ENCODE results near the gene LRRC74A. TPM values are rescaled to one million over a fixed set of nuclear protein-coding genes. Genes with fewer than 3 reads are reported as not detected.

Gene LRRC74A
- not detected for total RNA-seq

- H3K27me3 ChIP-seq = no peaks in the 10 kb centered on the region
- no peak within 1 kb of the TSS for H3K4me3 ChIP-seq (replicated peaks in 1 of 3)
- no peaks in the 10 kb centered on the region for H3K9me3 ChIP-seq
- peaks cover 12 to 17% of the 10 kb centered on the region in 2 donors for H3K4me1 ChIP-seq
- no peak for TF ChIP-seq CTCF (IDR thresholded peaks at IDR 0.05)
- TF ChIP-seq POLR2A (IDR thresholded peaks at IDR 0.05) = no peak
- 86 to 87% methylated on average over 2 of the region's 2 CpGs for WGBS, 2 donors
- intact Hi-C loops (cut with DNase I) = no loop called here
- no peak within 1 kb of the TSS for H3K27ac ChIP-seq
- no peaks in the 10 kb centered on the region for H3K36me3 ChIP-seq
- no peak for DNase-seq
Measured at GRCh38 chr14:76826122-76826521, at the start of gene LRRC74A. Gene LRRC74A (plus strand): TSS chr14:76826408. CDS start chr14:76826698, 290 bp downstream.

DNA sequence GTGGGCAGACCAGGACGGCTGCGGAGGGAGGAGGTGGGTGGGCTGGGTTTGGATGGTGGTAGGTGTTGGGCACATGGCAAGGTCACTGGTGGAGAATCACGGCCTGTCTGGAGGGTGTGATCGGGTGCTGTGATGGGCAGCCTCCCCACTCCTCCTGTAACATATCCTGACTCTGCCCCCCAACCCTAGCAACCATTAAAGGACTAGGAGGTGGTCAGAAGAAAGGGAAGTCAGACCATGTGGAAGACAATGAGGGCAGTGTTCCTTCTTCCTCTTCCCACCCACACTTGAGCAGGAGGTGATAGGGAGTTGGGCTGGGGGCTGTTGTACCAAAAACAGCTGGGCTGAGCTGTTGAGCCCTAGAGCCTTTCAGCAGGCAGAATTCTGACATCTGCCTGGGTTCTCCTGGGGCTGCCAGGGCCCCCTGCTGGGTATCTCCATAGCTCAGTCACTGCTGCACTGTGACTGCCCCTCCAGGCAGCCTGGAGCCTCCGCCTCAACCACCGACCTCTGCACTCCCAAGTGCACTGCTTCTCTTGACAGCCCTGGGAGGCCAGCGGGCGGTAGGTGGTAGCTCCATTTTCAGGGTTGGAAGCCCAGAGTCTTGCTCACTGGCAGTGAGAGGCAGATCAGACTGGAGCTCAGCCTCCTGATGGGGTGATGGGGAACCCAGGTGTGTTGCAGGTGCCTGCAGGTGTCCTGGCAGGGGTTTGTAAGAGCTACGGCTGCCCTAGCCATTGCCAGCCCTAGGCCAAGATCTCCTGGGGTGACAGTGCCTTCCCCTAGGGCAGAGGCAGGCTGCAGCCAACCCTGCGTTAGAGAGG, 49.6 kb upstream of the LRRC74A start:
- Histone ChIP-seq H3K4me3 (replicated peaks in 1 of 3) (no peak overlapping the region), H3K4me1 (peaks cover 0 to 22% of the 10 kb centered on the region in 2 donors), H3K9me3 (no peaks in the 10 kb centered on the region), H3K27me3 (no peaks in the 10 kb centered on the region), H3K36me3 (peaks cover 0 to 1% of the 10 kb centered on the region in 2 donors), H3K27ac (no peak overlapping the region)
- DNase-seq = no peak
- intact Hi-C loops (cut with DNase I) = no loop called here
- TF ChIP-seq CTCF (IDR thresholded peaks at IDR 0.05) (no peak), POLR2A (IDR thresholded peaks at IDR 0.05) (no peak)
- 74 to 79% methylated on average over 5 to 6 of the region's 10 CpGs for WGBS, 2 donors

GRCh38 chr14:76777721-76778120, 48.5 kb upstream of the LRRC74A start:
- intact Hi-C loops (cut with DNase I) = no loop called here

DNA sequence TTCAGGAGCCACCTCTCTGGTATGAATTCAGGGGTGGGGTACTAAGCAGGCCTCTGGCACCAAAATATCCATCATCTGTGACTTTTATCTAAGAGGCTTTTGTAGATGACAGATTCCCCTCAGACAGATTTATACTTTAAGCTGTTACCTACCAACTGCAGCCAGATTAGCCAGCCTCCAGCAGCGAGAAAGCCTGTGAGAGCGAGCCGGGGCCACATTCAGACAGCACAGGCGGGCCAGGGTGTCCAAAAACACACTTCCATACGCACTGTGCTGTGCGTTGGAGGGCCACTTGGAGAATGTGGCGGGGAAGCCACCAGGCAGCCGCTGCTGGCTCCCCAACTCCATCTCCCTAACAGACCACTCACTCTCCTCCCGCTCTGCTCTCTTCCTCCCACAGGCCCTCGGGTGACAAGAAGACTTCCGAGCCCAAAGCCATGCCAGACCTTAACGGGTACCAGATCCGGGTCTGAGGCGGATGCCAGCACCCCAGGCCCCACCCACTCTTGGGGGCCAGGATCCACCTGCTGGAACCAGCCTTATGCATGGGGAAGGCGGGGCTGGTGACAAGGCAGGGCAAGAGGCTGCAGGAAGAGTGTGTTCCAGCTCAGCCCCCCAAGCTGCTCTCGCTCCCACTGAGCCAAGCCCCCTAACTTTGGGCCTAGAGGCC, 47.5 kb upstream of the LRRC74A start:
- TF ChIP-seq POLR2A (IDR thresholded peaks at IDR 0.05) (no peak), CTCF (IDR thresholded peaks at IDR 0.05) (no peak)
- H3K4me3 ChIP-seq (replicated peaks in 1 of 3) = no peak overlapping the region
- H3K36me3 ChIP-seq = peaks cover 6 to 11% of the 10 kb centered on the region in 2 donors
- 85 to 89% methylated on average over 15 to 16 of the region's 16 CpGs for WGBS, 2 donors
- DNase-seq = no peak
- no peaks in the 10 kb centered on the region for H3K9me3 ChIP-seq
- no peak overlapping the region for H3K27ac ChIP-seq
- intact Hi-C loops (cut with DNase I) = no loop called here
- peaks cover 0 to 8% of the 10 kb centered on the region in 2 donors for H3K4me1 ChIP-seq
- no peaks in the 10 kb centered on the region for H3K27me3 ChIP-seq

More at GRCh38 chr14:76777721-76778120, 48.5 kb upstream of the LRRC74A start:
- DNase-seq = no peak
- no peaks in the 10 kb centered on the region for H3K9me3 ChIP-seq
- no peak overlapping the region for H3K4me3 ChIP-seq (replicated peaks in 1 of 3)
- no peak for TF ChIP-seq POLR2A (IDR thresholded peaks at IDR 0.05)
- no peak for TF ChIP-seq CTCF (IDR thresholded peaks at IDR 0.05)
- peaks cover 6 to 11% of the 10 kb centered on the region in 2 donors for H3K36me3 ChIP-seq
- H3K27ac ChIP-seq = no peak overlapping the region
- H3K27me3 ChIP-seq = no peaks in the 10 kb centered on the region
- peaks cover 0 to 14% of the 10 kb centered on the region in 2 donors for H3K4me1 ChIP-seq
- 64 to 77% methylated on average over 9 of the region's 9 CpGs for WGBS, 2 donors

All from thyroid gland (tissue), 4 donors.